ENCODE results near the gene CHAC1.
A peak's percentile ranks its signal among the peaks of the same experiment; 100 is the strongest.

DNA sequence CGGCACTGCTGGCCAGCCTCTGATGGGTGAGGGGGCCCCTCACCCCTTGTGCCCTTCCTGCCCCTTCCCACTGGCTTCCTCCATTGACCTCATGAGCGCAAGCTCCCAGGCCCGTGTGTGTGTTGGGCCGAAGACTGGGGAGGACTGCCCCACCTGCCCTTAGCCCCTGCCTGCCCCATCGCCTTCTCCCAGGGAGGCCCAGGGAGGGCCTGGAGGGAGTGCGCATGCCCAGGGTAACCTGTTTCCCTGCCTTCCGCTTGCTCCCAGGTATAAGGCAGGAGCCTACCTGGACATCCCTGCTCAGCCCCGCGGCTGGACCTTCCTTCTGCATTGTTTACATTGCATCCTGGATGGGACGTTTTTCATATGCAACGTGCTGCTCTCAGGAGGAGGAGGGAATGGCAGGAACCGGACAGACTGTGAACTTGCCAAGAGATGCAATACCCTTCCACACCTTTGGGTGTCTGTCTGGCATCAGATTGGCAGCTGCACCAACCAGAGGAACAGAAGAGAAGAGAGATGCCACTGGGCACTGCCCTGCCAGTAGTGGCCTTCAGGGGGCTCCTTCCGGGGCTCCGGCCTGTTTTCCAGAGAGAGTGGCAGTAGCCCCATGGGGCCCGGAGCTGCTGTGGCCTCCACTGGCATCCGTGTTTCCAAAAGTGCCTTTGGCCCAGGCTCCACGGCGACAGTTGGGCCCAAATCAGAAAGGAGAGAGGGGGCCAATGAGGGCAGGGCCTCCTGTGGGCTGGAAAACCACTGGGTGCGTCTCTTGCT, 15.3 kb upstream of the CHAC1 start:
- TF ChIP-seq CTCF (IDR thresholded peaks at IDR 0.05; ENCODE audit: low read length) = peak; percentile 33; the same call in 1 of the 2 replicates
- TF ChIP-seq EZH2 (IDR thresholded peaks at IDR 0.05; ENCODE audit: borderline replicate concordance, low read length) = no peak
